Caco-2 (cell line): ENCODE data around the gene CDC42BPB. TPM values are rescaled to one million over a fixed set of nuclear protein-coding genes. Genes with fewer than 3 reads are reported as not detected.

Experiments used
- BruUV-seq: library from RNA; stranded (reverse); fragments of 400-500 nt; replicated peaks from 2 replicates; lab custom pipeline; 2021; lab: Mats Ljungman, UMichigan
- CTCF ChIA-PET: fragments of 300-600 bp; sonication (Branson Sonifier 250); formaldehyde crosslinking; loops from one replicate; lab custom pipeline; 2022; ENCODE audit warnings: antibody characterized with exemption; lab: Charles Lee
- POLR2A ChIA-PET: fragments of 300-600 bp; sonication (Branson Sonifier 250); formaldehyde crosslinking; loops from one replicate; lab custom pipeline; 2022; ENCODE audit warnings: antibody characterized with exemption; lab: Charles Lee
- DNase-seq, 2 experiments: peaks; one replicate each; pipeline versions ENCODE4 v3.0.0 to v3.0.0-alpha.2; 2020 to 2022
- H3K27me3 ChIP-seq: replicated peaks from 2 replicates; pipeline ENCODE4 v1.6.0; 2011; ENCODE audit warnings: low read length; ENCODE audit not compliant: control insufficient read depth, insufficient read depth
- H3K36me3 ChIP-seq: 2 replicates; pipeline ENCODE4 v1.5.1; 2011; ENCODE audit warnings: low read length; ENCODE audit not compliant: control insufficient read depth, insufficient read depth
- H3K4me1 ChIP-seq: fragments of 250-450 bp; sonication (Bioruptor Pico); 2 replicates; pipeline ENCODE4 v1.5.1; 2020; ENCODE audit warnings: mild to moderate bottlenecking
- H3K4me3 ChIP-seq: 2 replicates; pipeline ENCODE4 v1.5.1; 2011; ENCODE audit warnings: low read depth, mild to moderate bottlenecking, control low read depth, low read length
- H3K9me3 ChIP-seq: fragments of 250-450 bp; sonication (Bioruptor Pico); 2 replicates; pipeline ENCODE4 v1.5.1; 2020; ENCODE audit warnings: mild to moderate bottlenecking, moderate library complexity
- H3K27ac Mint-ChIP-seq: one replicate; pipeline ENCODE4 v1.8.0; 2022; ENCODE audit warnings: mixed read lengths; ENCODE audit not compliant: unreplicated experiment
- H3K27me3 Mint-ChIP-seq: one replicate; pipeline ENCODE4 v1.8.0; 2022; ENCODE audit warnings: mixed read lengths; ENCODE audit not compliant: insufficient read depth, unreplicated experiment
- H3K36me3 Mint-ChIP-seq: one replicate; pipeline ENCODE4 v1.8.0; 2022; ENCODE audit warnings: mild to moderate bottlenecking, mixed read lengths; ENCODE audit not compliant: insufficient read depth, unreplicated experiment
- H3K4me1 Mint-ChIP-seq: one replicate; pipeline ENCODE4 v1.8.0; 2022; ENCODE audit warnings: low read depth, mixed read lengths; ENCODE audit not compliant: unreplicated experiment
- H3K4me3 Mint-ChIP-seq: one replicate; pipeline ENCODE4 v1.8.0; 2022; ENCODE audit warnings: mild to moderate bottlenecking, moderate library complexity, mixed read lengths; ENCODE audit not compliant: unreplicated experiment
- H3K9me3 Mint-ChIP-seq: one replicate; pipeline ENCODE4 v1.8.0; 2022; ENCODE audit warnings: mixed read lengths; ENCODE audit not compliant: unreplicated experiment
- CTCF ChIP-seq, 2 experiments: fragments of 200-600 bp in 1 of 2; IDR thresholded peaks; 1 replicate in 1 of 2; 2 replicates in 1 of 2; pipeline versions ENCODE4 v1.5.1 to v1.8.0; 2011 to 2022; ENCODE audit warnings: antibody characterized with exemption in 1 of 2, control low read depth in 1 of 2, inconsistent platforms in 1 of 2, low read depth in 1 of 2, low read length in 1 of 2, mild to moderate bottlenecking in 1 of 2, moderate library complexity in 1 of 2; ENCODE audit not compliant: insufficient read depth in 1 of 2, severe bottlenecking in 1 of 2, unreplicated experiment in 1 of 2
- intact Hi-C: fragments of 100-400 bp; cut with micrococcal nuclease; formaldehyde crosslinking; loops from one replicate; pipeline ENCODE4 v1.10.0; 2022; ENCODE audit not compliant: unreplicated experiment
- total RNA-seq: library from RNA; stranded (reverse); gene quantifications from 2 replicates; pipeline ENCODE4 v1.2.3, GENCODE V29; 2022

Gene CDC42BPB
- total RNA-seq, 1 experiment from 2014 or later: 55.1 TPM

DNA sequence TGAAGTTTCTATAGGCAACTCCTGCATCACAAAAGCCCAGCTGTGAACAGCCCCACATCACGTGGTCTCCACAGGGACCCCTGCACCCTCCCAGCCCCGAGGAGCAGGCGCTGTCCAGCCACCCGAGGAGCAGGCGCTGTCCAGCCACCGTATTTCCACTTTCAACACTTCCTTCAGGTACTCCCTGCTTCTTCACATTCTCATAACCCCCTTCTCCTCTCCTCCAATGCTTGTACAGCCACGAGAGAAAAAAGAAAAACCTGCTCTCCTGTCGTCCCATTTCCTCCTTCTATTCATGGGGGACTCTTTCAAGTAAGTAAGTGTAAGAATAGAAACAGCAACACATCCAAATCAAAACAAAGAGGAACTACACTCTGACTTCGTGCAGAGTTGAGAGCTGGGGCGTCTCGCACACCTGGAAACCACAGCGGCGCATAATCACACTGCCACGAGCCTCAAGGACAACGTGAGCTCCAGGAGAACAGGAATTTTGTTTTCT, 11.9 kb downstream of the CDC42BPB start:
- BruUV-seq: no TSS peak
- no peak overlapping the region for H3K4me3 ChIP-seq
- Mint-ChIP-seq H3K27me3 (no peaks in the 10 kb centered on the region), H3K4me1 (peaks cover 7% of the 10 kb centered on the region), H3K36me3 (peaks cover 34% of the 10 kb centered on the region), H3K9me3 (no peaks in the 10 kb centered on the region), H3K4me3 (no peak overlapping the region), H3K27ac (no peak overlapping the region)
- intact Hi-C loops: no loop called here
- ChIA-PET CTCF (no interaction called here), POLR2A (no interaction called here)
- no peaks in the 10 kb centered on the region; the same call in 1 of the 2 replicates for H3K4me1 ChIP-seq
- no peak for DNase-seq
- no peaks in the 10 kb centered on the region for H3K9me3 ChIP-seq
- H3K27me3 ChIP-seq: no peaks in the 10 kb centered on the region
- no peak for TF ChIP-seq CTCF (IDR thresholded peaks at IDR 0.05; ENCODE audit: insufficient read depth in 1 of 2, low read depth in 1 of 2, low read length in 1 of 2, severe bottlenecking in 1 of 2, unreplicated experiment in 1 of 2)
- H3K36me3 ChIP-seq: no peaks in the 10 kb centered on the region

GRCh38 chr14:103043257-103044015, 13.9 kb downstream of the CDC42BPB start:
- no peaks in the 10 kb centered on the region; the same call in 1 of the 2 replicates for H3K4me1 ChIP-seq
- ChIA-PET POLR2A (no interaction called here), CTCF (no interaction called here)
- Mint-ChIP-seq H3K4me3 (no peak overlapping the region), H3K36me3 (peaks cover 34% of the 10 kb centered on the region), H3K27ac (no peak overlapping the region), H3K9me3 (no peaks in the 10 kb centered on the region), H3K4me1 (peaks cover 7% of the 10 kb centered on the region), H3K27me3 (no peaks in the 10 kb centered on the region)
- DNase-seq: no peak
- no peaks in the 10 kb centered on the region for H3K36me3 ChIP-seq
- BruUV-seq: no TSS peak
- intact Hi-C loops: no loop called here
- no peaks in the 10 kb centered on the region for H3K27me3 ChIP-seq
- no peak for TF ChIP-seq CTCF (IDR thresholded peaks at IDR 0.05; ENCODE audit: insufficient read depth in 1 of 2, low read depth in 1 of 2, low read length in 1 of 2, severe bottlenecking in 1 of 2, unreplicated experiment in 1 of 2)
- H3K4me3 ChIP-seq: no peak overlapping the region
- H3K9me3 ChIP-seq: no peaks in the 10 kb centered on the region

GRCh38 chr14:103041464-103041863, 15.9 kb downstream of the CDC42BPB start:
- H3K27me3 Mint-ChIP-seq: no peaks in the 10 kb centered on the region
- H3K9me3 Mint-ChIP-seq: no peaks in the 10 kb centered on the region
- H3K27ac Mint-ChIP-seq: no peak overlapping the region
- BruUV-seq: no TSS peak
- no peaks in the 10 kb centered on the region for H3K27me3 ChIP-seq
- H3K36me3 ChIP-seq: no peaks in the 10 kb centered on the region
- no peak overlapping the region for H3K4me3 ChIP-seq
- H3K4me3 Mint-ChIP-seq: no peak overlapping the region
- ChIA-PET POLR2A (no interaction called here), CTCF (no interaction called here)
- no peak for DNase-seq
- no peak for TF ChIP-seq CTCF (IDR thresholded peaks at IDR 0.05; ENCODE audit: insufficient read depth in 1 of 2, low read depth in 1 of 2, low read length in 1 of 2, severe bottlenecking in 1 of 2, unreplicated experiment in 1 of 2)
- H3K4me1 ChIP-seq: no peaks in the 10 kb centered on the region; the same call in 1 of the 2 replicates
- H3K36me3 Mint-ChIP-seq: peaks cover 20% of the 10 kb centered on the region
- intact Hi-C loops: no loop called here
- no peaks in the 10 kb centered on the region for H3K9me3 ChIP-seq
- H3K4me1 Mint-ChIP-seq: peaks cover 7% of the 10 kb centered on the region
